SU-DHL-6 (cell line): ENCODE results near the gene DHRS11.

Source experiments
- CTCF ChIP-seq: fragments of 200-600 bp; sonication (generic); IDR thresholded peaks from one replicate; pipeline ENCODE4 v1.5.1; 2017; ENCODE audit warnings: antibody characterized with exemption, mild to moderate bottlenecking, low read length, moderate library complexity; ENCODE audit not compliant: insufficient read depth, poor library complexity, severe bottlenecking
- EZH2phosphoT487 ChIP-seq: fragments of 200-600 bp; sonication (generic), shearing (Covaris generic); conservative IDR thresholded peaks from 2 replicates; pipeline ENCODE4 v1.6.1; 2018; ENCODE audit warnings: mild to moderate bottlenecking, antibody characterized with exemption, low read length, moderate library complexity, mixed read lengths

- TF ChIP-seq CTCF (no peak), EZH2phosphoT487 (no peak)
Measured at GRCh38 chr17:36592716-36593321, 1.1 kb downstream of the DHRS11 start.
